GM12878 (cell line): ENCODE measurements around the gene UFC1. TPM values are rescaled to one million over a fixed set of nuclear protein-coding genes. Genes with fewer than 3 reads are reported as not detected.
A peak's percentile ranks its signal among the peaks of the same experiment; 100 is the strongest.

ENCODE experiments used
- ATAC-seq: fragments of 200-7000 bp; cut with Tn5 transposase; 3 replicates; pipeline ENCODE4 v1.9.1; 2020; ENCODE audit warnings: mild to moderate bottlenecking, moderate library complexity
- BruUV-seq: library from RNA; stranded (reverse); fragments of 400-500 nt; replicated peaks from 2 replicates; lab custom pipeline; 2021; lab: Mats Ljungman, UMichigan
- CTCF ChIA-PET: fragments of 300-600 bp; sonication (Branson Sonifier 250); formaldehyde crosslinking; extraction: SDS; loops from one replicate; lab custom pipeline; 2021; ENCODE audit warnings: inconsistent platforms; lab: Yijun Ruan, JAX
- POLR2A ChIA-PET: fragments of 350-600 bp; formaldehyde crosslinking; extraction: SDS; loops from one replicate; lab custom pipeline; 2021; ENCODE audit warnings: inconsistent platforms; lab: Charles Lee
- RAD21 ChIA-PET: fragments of 300-600 bp; sonication (Branson Sonifier 250); formaldehyde crosslinking; loops from one replicate; lab custom pipeline; 2023; ENCODE audit warnings: antibody characterized with exemption; ENCODE audit not compliant: unreplicated experiment; lab: Charles Lee
- SMC1A ChIA-PET: fragments of 300-600 bp; sonication (Branson Sonifier 250); formaldehyde crosslinking; loops from one replicate; lab custom pipeline; 2023; ENCODE audit not compliant: unreplicated experiment, uncharacterized antibody; lab: Charles Lee
- DNase-seq: peaks from one replicate; pipeline ENCODE4 v3.0.0-alpha.2; 2011; ENCODE audit warnings: low read depth, low spot score
- FAIRE-seq: peaks from 3 replicates; lab custom pipeline; 2011; peaks lifted over from hg19 to GRCh38; lab: Jason Lieb, UNC
- H2AFZ ChIP-seq: 2 replicates; pipeline ENCODE4 v1.6.0; 2011; ENCODE audit warnings: low read depth, low read length, control low read depth; ENCODE audit not compliant: control insufficient read depth
- H3K27ac ChIP-seq: 2 replicates; pipeline ENCODE4 v1.5.1; 2011; ENCODE audit warnings: control low read depth; ENCODE audit not compliant: control insufficient read depth, insufficient read depth
- H3K27me3 ChIP-seq, 2 experiments: replicated peaks in 1 of 2; 2 replicates each; pipeline versions ENCODE4 v1.6.0 to v1.6.1; 2011; ENCODE audit warnings: low read length in 1 of 2; ENCODE audit not compliant: control insufficient read depth in 2 of 2, insufficient read depth in 2 of 2
- H3K36me3 ChIP-seq, 2 experiments: 2 replicates each; pipeline ENCODE4 v1.5.1; 2011; ENCODE audit warnings: low read length in 1 of 2; ENCODE audit not compliant: control insufficient read depth in 2 of 2, insufficient read depth in 2 of 2
- H3K4me1 ChIP-seq: 2 replicates; pipeline ENCODE4 v1.6.1; 2011; ENCODE audit warnings: mild to moderate bottlenecking, low read length, moderate library complexity, mixed read lengths; ENCODE audit not compliant: control insufficient read depth, insufficient read depth
- H3K4me2 ChIP-seq: 2 replicates; pipeline ENCODE4 v1.6.0; 2011; ENCODE audit warnings: control low read depth; ENCODE audit not compliant: control insufficient read depth, insufficient read depth
- H3K4me3 ChIP-seq: fragments of 200-600 bp; sonication (generic); 2 replicates; pipeline ENCODE4 v1.5.1; 2016
- H3K79me2 ChIP-seq: 2 replicates; pipeline ENCODE4 v1.6.0; 2011; ENCODE audit warnings: low read length; ENCODE audit not compliant: control insufficient read depth, insufficient read depth
- H3K9ac ChIP-seq: 2 replicates; pipeline ENCODE4 v1.8.0; 2011; ENCODE audit warnings: low read length, control low read depth, mixed read lengths; ENCODE audit not compliant: control insufficient read depth, insufficient read depth
- H3K9me3 ChIP-seq: replicated peaks from 3 replicates; pipeline ENCODE4 v1.5.1; 2011; ENCODE audit warnings: mild to moderate bottlenecking, low read length; ENCODE audit not compliant: control insufficient read depth, insufficient read depth
- H4K20me1 ChIP-seq: 2 replicates; pipeline ENCODE4 v1.6.0; 2011; ENCODE audit not compliant: control insufficient read depth, insufficient read depth
- BMI1 ChIP-seq: fragments of 450-650 bp; IDR thresholded peaks from 2 replicates; pipeline ENCODE4 v1.6.1; 2016; ENCODE audit warnings: mild to moderate bottlenecking, moderate library complexity, borderline replicate concordance
- CBFB ChIP-seq: IDR thresholded peaks from 2 replicates; pipeline ENCODE4 v1.6.1; 2016; ENCODE audit warnings: antibody characterized with exemption, low read depth
- CHD2 ChIP-seq: IDR thresholded peaks from 2 replicates; pipeline ENCODE4 v1.6.1; 2011; ENCODE audit warnings: low read depth, low read length, improper control_type of control experiment, borderline replicate concordance
- CREB1 ChIP-seq: IDR thresholded peaks from 2 replicates; pipeline ENCODE4 v1.6.1; 2012; ENCODE audit warnings: low read depth, mild to moderate bottlenecking, inconsistent platforms
- CREM ChIP-seq: IDR thresholded peaks from 2 replicates; pipeline ENCODE4 v1.6.1; 2014; ENCODE audit warnings: antibody characterized with exemption, low read depth
- DPF2 ChIP-seq: fragments of 450-650 bp; IDR thresholded peaks from 2 replicates; pipeline ENCODE4 v1.6.1; 2017; ENCODE audit warnings: mild to moderate bottlenecking
- EGR1 ChIP-seq, 2 experiments: IDR thresholded peaks; 1 replicate in 1 of 2; 2 replicates in 1 of 2; pipeline ENCODE4 v1.6.1; 2011 to 2012; ENCODE audit warnings: low read depth in 2 of 2, low read length in 2 of 2, borderline replicate concordance in 1 of 2, mild to moderate bottlenecking in 1 of 2, moderate library complexity in 1 of 2
- GABPA ChIP-seq: IDR thresholded peaks from 2 replicates; pipeline ENCODE4 v1.6.1; 2014; ENCODE audit warnings: antibody characterized with exemption, low read depth, mild to moderate bottlenecking, inconsistent platforms
- JUND ChIP-seq: IDR thresholded peaks from 2 replicates; pipeline ENCODE4 v1.6.1; 2012; ENCODE audit warnings: low read depth, mild to moderate bottlenecking, low read length, improper control_type of control experiment, moderate library complexity
- MYB ChIP-seq: fragments of 150-350 bp; IDR thresholded peaks from 2 replicates; pipeline ENCODE4 v1.6.1; 2014; ENCODE audit warnings: mild to moderate bottlenecking, low read depth, low read length, borderline replicate concordance
- NFYB ChIP-seq: IDR thresholded peaks from 2 replicates; pipeline ENCODE4 v1.6.1; 2011; ENCODE audit warnings: low read depth, mild to moderate bottlenecking, low read length, improper control_type of control experiment, moderate library complexity; ENCODE audit not compliant: insufficient read depth
- PML ChIP-seq: IDR thresholded peaks from 2 replicates; pipeline ENCODE4 v1.6.1; 2012; ENCODE audit warnings: low read length, inconsistent platforms
- POLR2A ChIP-seq: IDR thresholded peaks from 2 replicates; pipeline ENCODE4 v1.6.1; 2011; ENCODE audit warnings: low read depth, mild to moderate bottlenecking, low read length
- POLR2AphosphoS2 ChIP-seq: IDR thresholded peaks from 2 replicates; pipeline ENCODE4 v1.6.1; 2011; ENCODE audit warnings: low read depth, mild to moderate bottlenecking, low read length, improper control_type of control experiment, moderate library complexity
- POU2F2 ChIP-seq: IDR thresholded peaks from 3 replicates; pipeline ENCODE4 v1.6.1; 2011; ENCODE audit warnings: low read depth, mild to moderate bottlenecking, low read length, borderline replicate concordance
- RBBP5 ChIP-seq: fragments of 200-600 bp; sonication (generic); conservative IDR thresholded peaks from 2 replicates; pipeline ENCODE4 v1.6.1; 2016
- SIN3A ChIP-seq: IDR thresholded peaks from 2 replicates; pipeline ENCODE4 v1.6.1; 2012; ENCODE audit warnings: low read depth, low read length, improper control_type of control experiment
- SP1 ChIP-seq: IDR thresholded peaks from one replicate; pipeline ENCODE4 v1.6.1; 2011; ENCODE audit warnings: low read depth, low read length
- WRNIP1 ChIP-seq: IDR thresholded peaks from 2 replicates; pipeline ENCODE4 v1.6.1; 2011; ENCODE audit warnings: low read depth, low read length, improper control_type of control experiment, borderline replicate concordance
- YY1 ChIP-seq: IDR thresholded peaks from 2 replicates; pipeline ENCODE4 v1.6.1; 2011; ENCODE audit warnings: low read depth, mild to moderate bottlenecking, low read length
- WGBS: methylation state at CpG from one replicate; pipeline ENCODE4 v1.1.6; 2016; ENCODE audit warnings: low lambda C conversion rate; ENCODE audit not compliant: insufficient replicate concordance, insufficient coverage; ENCODE audit errors: missing lambda C conversion rate; 5-methylcytosine and 5-hydroxymethylcytosine counted together
- in situ Hi-C: fragments of 300-500 bp; cut with MboI; formaldehyde crosslinking; loops from 9 replicates; pipeline ENCODE4 v1.14.3; 2018; ENCODE audit warnings: mixed read lengths
- intact Hi-C: fragments of 100-400 bp; cut with micrococcal nuclease; formaldehyde crosslinking; loops from one replicate; pipeline ENCODE4 v1.14.2; 2022; ENCODE audit not compliant: unreplicated experiment
- polyA plus RNA-seq, 11 experiments: library from polyadenylated mRNA; depleted of rRNA in 4 of 11; unstranded in 6 of 11; stranded (reverse) in 5 of 11; fragments of >200 nt; fragmentation: Nextera tagmentation in 4 of 11; fragmentation: Illumina TruSeq in 1 of 11; extraction: Ambion mirVana in 4 of 11; extraction: Trizol in 1 of 11; gene quantifications; 1 replicate in 1 of 11; 2 replicates in 10 of 11; pipeline versions ENCODE4 v1.2.1 to v1.2.3, GENCODE V29; 2011 to 2016; ENCODE audit warnings: inconsistent platforms in 2 of 11, missing spikeins in 2 of 11, low read depth in 1 of 11
- total RNA-seq, 4 experiments: library from RNA; depleted of rRNA in 3 of 4; stranded (reverse); fragments of >200 nt in 3 of 4; fragmentation: Illumina TruSeq in 1 of 4; extraction: Trizol in 1 of 4; gene quantifications; 2 replicates each; pipeline versions ENCODE4 v1.2.1 to v1.2.3, GENCODE V29; 2013 to 2021
- TF ChIP-seq, protein P1 (sequence below): fragments of 450-650 bp; IDR thresholded peaks from 2 replicates; pipeline ENCODE4 v1.6.1; 2017; ENCODE audit warnings: low read depth, mild to moderate bottlenecking, moderate library complexity

UFC1 gene
- total and polyA plus RNA-seq, 10 of the 15 experiments (the other 5 are each of a cell fraction or from before 2014, with no cell fraction given), result 95.9 to 239 (median 151) TPM

DNA sequence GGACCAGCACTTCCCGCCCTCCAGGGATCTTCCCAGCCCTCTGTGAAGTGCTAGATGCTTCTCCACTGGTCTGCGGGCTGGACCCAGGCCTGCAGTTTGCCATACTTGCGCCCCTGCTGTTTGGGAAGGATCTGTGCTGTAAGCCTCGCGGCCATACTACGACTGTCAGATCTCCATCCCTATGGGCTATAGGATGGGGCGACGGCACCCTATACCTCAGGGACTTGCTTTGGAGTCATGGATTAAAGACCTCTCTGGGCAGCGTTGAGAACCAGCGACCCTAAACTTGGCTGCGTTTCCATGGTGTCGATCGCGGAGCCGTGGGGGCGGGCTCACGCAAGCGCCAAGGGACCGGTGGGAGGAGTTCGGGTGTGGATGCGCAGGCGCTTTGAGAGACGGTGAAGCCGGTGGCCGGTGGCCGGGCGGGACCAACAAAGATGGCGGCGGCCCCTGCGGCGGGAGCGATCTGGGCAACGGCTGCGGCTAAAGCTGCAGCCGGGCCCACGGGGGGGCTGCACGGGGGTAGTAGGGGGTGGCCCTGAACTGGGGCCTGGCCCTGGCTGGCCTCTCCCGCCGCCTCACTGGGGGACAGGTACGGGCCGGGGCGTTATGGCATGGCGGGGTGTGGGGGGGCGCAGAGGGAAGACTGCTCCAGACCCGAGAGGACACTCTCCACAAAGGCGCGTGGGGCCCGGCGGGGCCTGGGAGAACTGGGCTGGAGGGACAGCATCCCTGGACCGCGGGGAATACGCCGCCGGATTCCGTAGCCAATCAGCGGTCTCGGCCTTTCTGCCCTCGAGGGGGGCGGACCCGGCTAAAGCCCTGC, 5.5 kb downstream of the UFC1 start, which contains the start of gene USP21:
Gene USP21 (plus strand): TSS at position 414 of the 826 bp plus-strand sequence. CDS start 1,141 bp downstream, outside the sequence.
- BruUV-seq, result no TSS peak
- peak; percentile 99 for ATAC-seq
- Histone ChIP-seq H4K20me1 (no peaks in the 10 kb centered on the region), H3K9ac (peak within 1 kb of the TSS; percentile 89), H3K27ac (peak within 1 kb of the TSS; percentile 68), H2AFZ (peak within 1 kb of the TSS; percentile 82), H3K27me3 (no peaks in the 10 kb centered on the region), H3K4me2 (peak within 1 kb of the TSS; percentile 97), H3K36me3 (peaks cover 0 to 12% of the 10 kb centered on the region in 2 experiments), H3K4me1 (peaks cover 17% of the 10 kb centered on the region), H3K79me2 (peaks cover 17% of the 10 kb centered on the region), H3K4me3 (peak within 1 kb of the TSS; percentile 83), H3K9me3 (no peaks in the 10 kb centered on the region)
- ChIA-PET RAD21 (no interaction called here), CTCF (interaction anchor here (0.9 to 1.3 kb wide), 5 partner anchors 9 to 225 kb away, joined by 3 to 7 read pairs (median 4); partner anchors contain the start of gene B4GALT3), SMC1A (interaction anchor here (0.6 to 1.4 kb wide), 2 partner anchors 30 to 226 kb away, joined by 3 read pairs; no protein-coding TSS in a partner anchor), POLR2A (interaction anchor here (1.0 to 2.2 kb wide), 3 partner anchors 8 to 26 kb away, joined by 4 to 8 read pairs (median 5); no protein-coding TSS in a partner anchor)
- WGBS, result 2% methylated on average over 54 of the region's 60 CpGs
- peak; percentile 62 for DNase-seq
- FAIRE-seq, result peak; percentile 88
- intact Hi-C loops (no loop called here), in situ Hi-C loops (no loop called here)
- TF ChIP-seq, protein P1, sequence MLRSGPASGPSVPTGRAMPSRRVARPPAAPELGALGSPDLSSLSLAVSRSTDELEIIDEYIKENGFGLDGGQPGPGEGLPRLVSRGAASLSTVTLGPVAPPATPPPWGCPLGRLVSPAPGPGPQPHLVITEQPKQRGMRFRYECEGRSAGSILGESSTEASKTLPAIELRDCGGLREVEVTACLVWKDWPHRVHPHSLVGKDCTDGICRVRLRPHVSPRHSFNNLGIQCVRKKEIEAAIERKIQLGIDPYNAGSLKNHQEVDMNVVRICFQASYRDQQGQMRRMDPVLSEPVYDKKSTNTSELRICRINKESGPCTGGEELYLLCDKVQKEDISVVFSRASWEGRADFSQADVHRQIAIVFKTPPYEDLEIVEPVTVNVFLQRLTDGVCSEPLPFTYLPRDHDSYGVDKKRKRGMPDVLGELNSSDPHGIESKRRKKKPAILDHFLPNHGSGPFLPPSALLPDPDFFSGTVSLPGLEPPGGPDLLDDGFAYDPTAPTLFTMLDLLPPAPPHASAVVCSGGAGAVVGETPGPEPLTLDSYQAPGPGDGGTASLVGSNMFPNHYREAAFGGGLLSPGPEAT, result no peak; the same call in 1 of the 2 replicates
- peak; percentile 82 for TF ChIP-seq POLR2A
- TF ChIP-seq CREB1, result peak; percentile 66
- no peak for TF ChIP-seq CREM
- TF ChIP-seq CBFB, result 0 out of 2 replicates have a peak, but pooled peaks have one; percentile 53
- 0 out of 2 replicates have a peak, but pooled peaks have one; percentile 22 for TF ChIP-seq MYB
- TF ChIP-seq RBBP5, result no peak
- 0 out of 2 replicates have a peak, but pooled peaks have one; percentile 44 for TF ChIP-seq CHD2
- TF ChIP-seq JUND, result no peak
- peak; percentile 53; the same call in 1 of the 2 replicates for TF ChIP-seq SIN3A
- peak in 1 of 2 experiments; percentile 78; a peak in 1 of 3 replicates for TF ChIP-seq EGR1 (IDR thresholded peaks at IDR 0.05; ENCODE audit: borderline replicate concordance in 1 of 2, low read depth in 2 of 2, low read length in 2 of 2)
- peak; percentile 99 for TF ChIP-seq YY1
- TF ChIP-seq POLR2AphosphoS2, result peak; percentile 51; the same call in 1 of the 2 replicates
- no peak for TF ChIP-seq WRNIP1
- 0 out of 3 replicates have a peak, but pooled peaks have one; percentile 3 for TF ChIP-seq POU2F2
- TF ChIP-seq DPF2, result peak; percentile 26; the same call in 1 of the 2 replicates
- TF ChIP-seq BMI1, result peak; percentile 56; the same call in 1 of the 2 replicates
- no peak; the same call in 1 of the 2 replicates for TF ChIP-seq PML
- TF ChIP-seq NFYB, result peak; percentile 85
- peak; percentile 48 for TF ChIP-seq SP1
- TF ChIP-seq GABPA, result no peak
